ENCODE data around the gene SPATS2.

DNA sequence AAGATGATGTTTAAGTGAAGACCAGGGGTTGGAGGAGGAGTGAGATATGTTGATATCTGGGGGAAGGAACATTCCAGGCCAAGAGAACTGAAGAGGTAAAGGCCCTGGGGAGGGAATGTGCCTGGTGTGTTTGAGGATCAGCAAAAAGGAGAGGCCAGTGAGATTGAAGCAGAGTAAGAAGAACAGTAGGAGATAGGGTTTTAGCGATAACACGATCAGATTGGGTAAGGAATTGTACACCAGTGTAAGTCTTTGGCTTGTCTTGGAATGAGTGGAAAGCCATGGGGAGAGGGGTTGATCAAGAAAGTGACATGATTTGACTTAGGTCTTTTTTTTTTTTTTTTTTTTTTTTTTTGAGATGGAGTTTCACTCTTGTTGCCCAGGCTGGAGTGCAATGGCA is 39.4 kb upstream of the SPATS2 start:
- TF ChIP-seq CTCF (IDR thresholded peaks at IDR 0.05) (no peak), POLR2AphosphoS5 (IDR thresholded peaks at IDR 0.05) (no peak)

Data from gastroesophageal sphincter (tissue), 3 donors.